Hepatocyte (in vitro differentiated cells): ENCODE measurements around the gene IVD. TPM values are rescaled to one million over a fixed set of nuclear protein-coding genes. Genes with fewer than 3 reads are reported as not detected.
A peak's percentile ranks its signal among the peaks of the same experiment; 100 is the strongest.

Experiments used
- DNase-seq: peaks from one replicate; pipeline ENCODE4 v3.0.0-alpha.2; 2016; ENCODE audit warnings: low spot score
- H2AFZ ChIP-seq: fragments of 200-600 bp; sonication (generic); 2 replicates; pipeline ENCODE4 v1.6.0; 2016; ENCODE audit warnings: antibody characterized with exemption, mild to moderate bottlenecking
- H3K27ac ChIP-seq: fragments of 200-600 bp; sonication (generic); 2 replicates; pipeline ENCODE4 v1.5.1; 2016; ENCODE audit warnings: mild to moderate bottlenecking
- H3K27me3 ChIP-seq: fragments of 200-600 bp; sonication (generic); 2 replicates; pipeline ENCODE4 v1.6.1; 2016
- H3K36me3 ChIP-seq: fragments of 200-600 bp; sonication (generic); replicated peaks from 2 replicates; pipeline ENCODE4 v1.5.1; 2016; ENCODE audit warnings: low read depth; ENCODE audit not compliant: insufficient read depth
- H3K4me1 ChIP-seq: fragments of 200-600 bp; sonication (generic); 2 replicates; pipeline ENCODE4 v1.5.1; 2016; ENCODE audit warnings: mild to moderate bottlenecking, moderate library complexity; ENCODE audit not compliant: insufficient read depth
- H3K4me2 ChIP-seq: fragments of 200-600 bp; sonication (generic); 2 replicates; pipeline ENCODE4 v1.6.0; 2016
- H3K4me3 ChIP-seq: fragments of 200-600 bp; sonication (generic); 2 replicates; pipeline ENCODE4 v1.5.1; 2016; ENCODE audit warnings: mild to moderate bottlenecking
- H3K79me2 ChIP-seq: fragments of 200-600 bp; sonication (generic); 2 replicates; pipeline ENCODE4 v1.6.0; 2017; ENCODE audit warnings: mild to moderate bottlenecking
- H3K9me2 ChIP-seq: fragments of 200-600 bp; sonication (generic); replicated peaks from 2 replicates; pipeline ENCODE4 v1.6.0; 2017; ENCODE audit warnings: mild to moderate bottlenecking; ENCODE audit not compliant: insufficient read depth
- H3K9me3 ChIP-seq: fragments of 200-600 bp; sonication (generic); 2 replicates; pipeline ENCODE4 v1.5.1; 2016; ENCODE audit warnings: low read depth, mild to moderate bottlenecking
- H4K20me1 ChIP-seq: fragments of 200-600 bp; sonication (generic); 2 replicates; pipeline ENCODE4 v1.6.0; 2016; ENCODE audit warnings: mild to moderate bottlenecking; ENCODE audit not compliant: insufficient read depth, poor library complexity, severe bottlenecking
- EZH2 ChIP-seq: fragments of 200-600 bp; sonication (generic); IDR thresholded peaks from 2 replicates; pipeline ENCODE4 v1.6.1; 2016; ENCODE audit warnings: antibody characterized with exemption, mild to moderate bottlenecking, borderline replicate concordance
- EZH2phosphoT487 ChIP-seq: fragments of 200-600 bp; sonication (generic); IDR thresholded peaks from one replicate; pipeline ENCODE4 v1.6.1; 2018; ENCODE audit warnings: antibody characterized with exemption, mild to moderate bottlenecking, low read depth, moderate library complexity; ENCODE audit not compliant: unreplicated experiment, severe bottlenecking
- WGBS: methylation state at CpG from one replicate; pipeline ENCODE4 v1.1.6; 2016; ENCODE audit warnings: low lambda C conversion rate; ENCODE audit errors: missing lambda C conversion rate; 5-methylcytosine and 5-hydroxymethylcytosine counted together
- polyA plus RNA-seq: library from polyadenylated mRNA; unstranded; fragments of >200 nt; fragmentation: Nextera tagmentation; extraction: Ambion mirVana; gene quantifications from 2 replicates; pipeline ENCODE4 v1.2.1, GENCODE V29; 2016
- total RNA-seq: library from RNA; depleted of rRNA; stranded (reverse); fragments of >200 nt; gene quantifications from 2 replicates; pipeline ENCODE4 v1.2.3, GENCODE V29; 2014
- TF ChIP-seq, protein P1 (sequence below): fragments of 200-600 bp; sonication (generic); IDR thresholded peaks from 2 replicates; pipeline ENCODE4 v1.5.1; 2016; ENCODE audit warnings: antibody characterized with exemption, mild to moderate bottlenecking; ENCODE audit not compliant: poor library complexity

Gene IVD
- total and polyA plus RNA-seq, 2 experiments from 2014 or later = 31.5 to 71.6 TPM

DNA sequence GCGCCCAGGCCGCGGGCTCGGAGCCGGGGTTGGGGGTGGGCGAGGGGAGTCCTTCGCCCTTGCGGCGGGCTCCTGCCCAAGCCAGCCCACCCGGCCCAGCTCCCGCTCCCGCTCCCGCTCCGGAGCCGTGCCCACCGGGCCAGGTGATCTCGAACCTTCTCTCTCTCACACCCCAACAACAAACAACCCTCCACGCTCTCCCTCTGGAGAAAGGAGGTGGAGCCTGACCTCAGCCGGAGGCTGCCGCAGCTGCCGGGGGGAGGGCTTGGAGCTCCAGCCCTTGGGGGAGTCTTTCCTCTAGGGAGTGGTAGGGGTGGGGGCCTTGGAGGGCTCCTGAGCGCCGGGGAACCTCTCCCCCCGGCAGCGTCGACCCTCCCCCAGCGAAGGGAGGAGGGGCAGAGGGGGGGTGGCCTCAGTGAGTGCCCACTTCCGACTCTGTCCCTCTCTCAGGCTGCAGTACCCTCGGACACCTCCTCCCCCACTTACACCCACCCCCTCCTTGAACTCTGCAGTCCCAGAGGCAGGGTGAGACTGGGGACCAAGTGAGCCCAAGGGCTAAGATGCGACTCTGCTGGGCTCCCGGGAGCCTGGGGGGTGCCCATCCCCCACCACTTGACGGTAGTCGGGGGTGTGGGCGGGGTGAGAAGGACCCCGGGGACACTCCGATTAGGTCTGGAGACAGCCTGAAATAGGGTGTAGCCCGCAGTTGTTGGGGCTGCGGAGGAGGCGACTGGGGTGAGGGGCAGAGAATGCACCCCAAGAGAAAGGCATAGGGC is 30.7 kb downstream of the IVD start:
- peak; percentile 55 for DNase-seq
- Histone ChIP-seq H3K27me3 (peaks cover 47% of the 10 kb centered on the region), H4K20me1 (no peaks in the 10 kb centered on the region), H3K9me2 (no peaks in the 10 kb centered on the region), H3K4me1 (peaks cover 42% of the 10 kb centered on the region), H3K79me2 (no peaks in the 10 kb centered on the region), H2AFZ (peak overlapping the region; percentile 52), H3K4me3 (peak overlapping the region; percentile 45), H3K9me3 (no peaks in the 10 kb centered on the region), H3K27ac (no peak overlapping the region), H3K4me2 (peak overlapping the region; percentile 99), H3K36me3 (no peaks in the 10 kb centered on the region)
- WGBS = 4% methylated on average over 14 of the region's 39 CpGs
- TF ChIP-seq, protein P1, sequence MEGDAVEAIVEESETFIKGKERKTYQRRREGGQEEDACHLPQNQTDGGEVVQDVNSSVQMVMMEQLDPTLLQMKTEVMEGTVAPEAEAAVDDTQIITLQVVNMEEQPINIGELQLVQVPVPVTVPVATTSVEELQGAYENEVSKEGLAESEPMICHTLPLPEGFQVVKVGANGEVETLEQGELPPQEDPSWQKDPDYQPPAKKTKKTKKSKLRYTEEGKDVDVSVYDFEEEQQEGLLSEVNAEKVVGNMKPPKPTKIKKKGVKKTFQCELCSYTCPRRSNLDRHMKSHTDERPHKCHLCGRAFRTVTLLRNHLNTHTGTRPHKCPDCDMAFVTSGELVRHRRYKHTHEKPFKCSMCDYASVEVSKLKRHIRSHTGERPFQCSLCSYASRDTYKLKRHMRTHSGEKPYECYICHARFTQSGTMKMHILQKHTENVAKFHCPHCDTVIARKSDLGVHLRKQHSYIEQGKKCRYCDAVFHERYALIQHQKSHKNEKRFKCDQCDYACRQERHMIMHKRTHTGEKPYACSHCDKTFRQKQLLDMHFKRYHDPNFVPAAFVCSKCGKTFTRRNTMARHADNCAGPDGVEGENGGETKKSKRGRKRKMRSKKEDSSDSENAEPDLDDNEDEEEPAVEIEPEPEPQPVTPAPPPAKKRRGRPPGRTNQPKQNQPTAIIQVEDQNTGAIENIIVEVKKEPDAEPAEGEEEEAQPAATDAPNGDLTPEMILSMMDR = no peak
- no peak for TF ChIP-seq EZH2phosphoT487
- no peak for TF ChIP-seq EZH2

DNA sequence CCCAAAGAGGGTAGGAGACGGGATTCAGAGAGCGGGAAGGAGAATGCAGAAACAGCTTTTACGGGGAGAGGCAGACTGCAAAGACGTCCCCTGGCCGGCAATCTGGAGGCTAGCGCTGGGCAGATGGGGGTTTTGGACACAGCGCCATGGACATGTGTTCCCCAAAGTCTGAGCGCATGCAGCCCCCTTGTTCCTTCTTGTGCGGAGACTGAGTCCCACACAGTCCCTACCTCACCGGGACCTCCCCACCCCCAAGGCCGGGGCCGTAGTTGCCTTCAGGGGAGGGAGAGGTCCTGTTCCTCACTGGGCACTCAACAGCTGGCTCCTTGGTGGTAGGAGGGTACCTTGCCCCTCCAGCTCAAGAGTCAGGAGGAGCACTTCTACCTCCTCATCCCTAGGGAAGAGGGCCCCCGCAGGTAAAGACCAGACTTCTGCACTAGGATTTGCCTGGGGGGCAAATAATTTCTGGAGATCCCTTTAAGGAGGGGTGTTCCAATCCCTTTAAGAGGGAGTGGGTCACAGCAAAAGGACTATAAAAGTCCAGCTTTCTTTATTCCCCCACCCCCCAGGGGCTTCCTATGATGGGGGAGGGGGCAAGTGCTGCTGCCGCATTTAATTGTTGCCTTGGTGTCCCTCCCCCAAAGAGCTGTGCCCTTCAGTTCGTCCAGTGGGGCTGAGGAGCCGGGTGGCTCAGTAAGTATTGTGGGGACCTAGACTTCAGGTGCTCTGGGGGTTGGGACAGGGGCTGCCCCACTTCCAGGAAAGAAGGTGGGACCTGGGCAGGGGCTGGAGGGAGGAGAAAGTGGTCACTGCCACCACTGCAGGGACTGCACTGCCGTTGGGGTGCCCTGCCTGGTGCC is 31.5 kb downstream of the IVD start:
- H3K4me2 ChIP-seq = peak overlapping the region; percentile 99
- H4K20me1 ChIP-seq = peaks cover 1% of the 10 kb centered on the region
- TF ChIP-seq, protein P1 = no peak
- TF ChIP-seq EZH2phosphoT487 (no peak), EZH2 (no peak)
- no peaks in the 10 kb centered on the region for H3K9me2 ChIP-seq
- WGBS = 7% methylated on average over 17 of the region's 17 CpGs
- peaks cover 47% of the 10 kb centered on the region for H3K27me3 ChIP-seq
- H3K9me3 ChIP-seq = no peaks in the 10 kb centered on the region
- no peaks in the 10 kb centered on the region for H3K36me3 ChIP-seq
- H3K4me3 ChIP-seq = peak overlapping the region; percentile 45
- peaks cover 42% of the 10 kb centered on the region for H3K4me1 ChIP-seq
- peaks cover 6% of the 10 kb centered on the region for H3K79me2 ChIP-seq
- no peak for DNase-seq
- H3K27ac ChIP-seq = no peak overlapping the region
- H2AFZ ChIP-seq = peak overlapping the region; percentile 52

DNA sequence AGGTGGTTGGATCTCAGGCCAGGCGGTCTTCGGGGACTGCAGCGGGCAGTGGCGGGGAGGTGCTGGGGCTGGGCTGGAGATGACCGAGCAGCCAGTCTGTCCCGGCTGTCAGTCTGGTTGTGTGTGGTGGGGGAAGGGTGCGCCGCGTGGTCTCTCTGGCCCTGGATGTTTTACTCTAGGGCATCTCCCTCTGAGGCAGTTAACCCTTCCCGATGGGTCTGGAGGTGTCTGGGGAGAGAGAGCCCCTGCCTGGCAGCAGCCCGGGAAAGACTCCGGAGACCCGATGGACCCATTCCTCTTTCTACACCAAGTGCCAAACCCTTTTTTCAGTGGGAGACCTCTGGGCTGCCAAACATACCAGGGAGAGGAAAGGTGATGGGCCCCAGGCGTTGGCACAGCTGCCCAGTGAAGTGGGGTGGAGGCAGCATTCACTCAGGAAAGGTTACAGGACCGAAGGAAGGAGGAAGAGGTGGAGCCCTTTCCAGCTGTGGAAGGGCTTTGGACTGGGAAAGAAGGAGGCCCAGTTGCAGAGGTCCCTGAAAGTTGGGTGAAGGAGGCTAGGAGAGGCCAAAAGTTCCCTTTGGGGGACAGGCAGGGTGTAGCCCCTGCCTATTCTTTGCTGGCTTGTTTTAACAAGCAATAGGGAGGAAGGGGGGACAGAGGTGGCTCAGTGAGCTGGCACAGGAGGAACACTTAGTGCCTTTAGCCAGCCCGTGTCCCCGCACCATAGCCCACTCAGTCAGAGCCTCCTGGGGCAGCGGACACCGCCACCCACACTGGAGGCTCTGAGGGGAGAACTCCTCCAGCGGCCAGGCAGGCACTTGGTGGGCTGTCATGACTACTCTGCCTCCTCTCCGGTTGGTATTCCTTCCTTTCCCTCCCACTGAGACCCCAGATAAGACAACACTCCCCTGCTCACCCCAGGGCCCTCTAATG is 32.4 kb downstream of the IVD start:
- H3K27ac ChIP-seq = no peak overlapping the region
- TF ChIP-seq, protein P1 = no peak
- TF ChIP-seq EZH2phosphoT487 (no peak), EZH2 (no peak)

More for the DNA sequence above, 32.4 kb downstream of the IVD start:
- Histone ChIP-seq H2AFZ (no peak overlapping the region), H3K79me2 (peaks cover 15% of the 10 kb centered on the region), H3K9me3 (no peaks in the 10 kb centered on the region), H3K4me3 (no peak overlapping the region), H3K36me3 (no peaks in the 10 kb centered on the region), H3K4me1 (peaks cover 49% of the 10 kb centered on the region), H3K27me3 (peaks cover 47% of the 10 kb centered on the region), H3K4me2 (peak overlapping the region; percentile 99), H3K9me2 (no peaks in the 10 kb centered on the region), H4K20me1 (peaks cover 10% of the 10 kb centered on the region)
- DNase-seq = no peak
- WGBS = 49% methylated on average over 17 of the region's 21 CpGs
